Muscle layer of duodenum (tissue), 2 donors: ENCODE measurements around the gene CASQ1.

Experiments used
- H3K27ac ChIP-seq: one replicate; pipeline ENCODE4 v1.7.0; 2013; ENCODE audit warnings: mild to moderate bottlenecking, low read length
- H3K27me3 ChIP-seq: one replicate; pipeline ENCODE4 v1.7.0; 2013; ENCODE audit warnings: low read depth, mild to moderate bottlenecking, control low read depth, low read length
- H3K36me3 ChIP-seq, 2 donors: one replicate each; pipeline ENCODE4 v1.7.0; 2013; ENCODE audit warnings: low read length in 2 of 2, control low read depth in 1 of 2, mild to moderate bottlenecking in 1 of 2; ENCODE audit not compliant: insufficient read depth in 2 of 2, control insufficient read depth in 1 of 2
- H3K4me1 ChIP-seq, 2 donors: one replicate each; pipeline ENCODE4 v1.7.0; 2013; ENCODE audit warnings: low read length in 2 of 2, mild to moderate bottlenecking in 2 of 2, control low read depth in 1 of 2, moderate library complexity in 1 of 2; ENCODE audit not compliant: insufficient read depth in 2 of 2, control insufficient read depth in 1 of 2
- H3K4me3 ChIP-seq, 2 donors: one replicate each; pipeline ENCODE4 v1.7.0; 2013; ENCODE audit warnings: low read length in 2 of 2, low read depth in 1 of 2, mild to moderate bottlenecking in 1 of 2
- H3K9me3 ChIP-seq, 2 donors: one replicate each; pipeline ENCODE4 v1.7.0; 2013; ENCODE audit warnings: low read length in 2 of 2, control low read depth in 1 of 2, mild to moderate bottlenecking in 1 of 2; ENCODE audit not compliant: control insufficient read depth in 1 of 2
- donor health status: healthy.

Gene CASQ1

GRCh38 chr1:160205242-160206035, 15.1 kb downstream of the CASQ1 start, which contains the start of gene PEA15:
PEA15 (plus strand) TSS chr1:160205384; CDS start chr1:160211545, 6,161 bp downstream.
- Histone ChIP-seq H3K36me3 (peaks cover 3 to 6% of the 10 kb centered on the region in 2 donors), H3K4me1 (peaks cover 33 to 39% of the 10 kb centered on the region in 2 donors), H3K9me3 (no peaks in the 10 kb centered on the region), H3K27ac (peak within 1 kb of the TSS; percentile 79), H3K4me3 (peak within 1 kb of the TSS; percentile 51 to 75), H3K27me3 (no peaks in the 10 kb centered on the region)

GRCh38 chr1:160206036-160206389, 15.6 kb downstream of the CASQ1 start:
- Histone ChIP-seq H3K9me3 (no peaks in the 10 kb centered on the region), H3K4me3 (peak overlapping the region; percentile 51 to 75), H3K36me3 (peaks cover 3 to 6% of the 10 kb centered on the region in 2 donors), H3K27ac (peak overlapping the region; percentile 75), H3K4me1 (peaks cover 35 to 45% of the 10 kb centered on the region in 2 donors), H3K27me3 (no peaks in the 10 kb centered on the region)

GRCh38 chr1:160206421-160207117, 16.2 kb downstream of the CASQ1 start:
- no peaks in the 10 kb centered on the region for H3K27me3 ChIP-seq
- peaks cover 8 to 10% of the 10 kb centered on the region in 2 donors for H3K36me3 ChIP-seq
- peak overlapping the region; percentile 51 to 75 for H3K4me3 ChIP-seq
- H3K9me3 ChIP-seq, result no peaks in the 10 kb centered on the region
- peaks cover 35 to 47% of the 10 kb centered on the region in 2 donors for H3K4me1 ChIP-seq
- H3K27ac ChIP-seq, result peak overlapping the region; percentile 75

GRCh38 chr1:160207118-160207650, 16.8 kb downstream of the CASQ1 start:
- no peaks in the 10 kb centered on the region for H3K9me3 ChIP-seq
- peak overlapping the region; percentile 51 to 75 for H3K4me3 ChIP-seq
- peaks cover 35 to 47% of the 10 kb centered on the region in 2 donors for H3K4me1 ChIP-seq
- H3K36me3 ChIP-seq, result peaks cover 14 to 15% of the 10 kb centered on the region in 2 donors
- peak overlapping the region; percentile 75 for H3K27ac ChIP-seq
- H3K27me3 ChIP-seq, result no peaks in the 10 kb centered on the region

- H3K9me3 ChIP-seq, result no peaks in the 10 kb centered on the region
- peaks cover 35 to 47% of the 10 kb centered on the region in 2 donors for H3K4me1 ChIP-seq
- H3K27me3 ChIP-seq, result no peaks in the 10 kb centered on the region
- H3K27ac ChIP-seq, result peak overlapping the region; percentile 75
- H3K4me3 ChIP-seq, result no peak overlapping the region
- peaks cover 22 to 23% of the 10 kb centered on the region in 2 donors for H3K36me3 ChIP-seq
Observed at GRCh38 chr1:160207771-160208556, 17.6 kb downstream of the CASQ1 start.

GRCh38 chr1:160208557-160209320, 18.4 kb downstream of the CASQ1 start:
- peaks cover 29 to 30% of the 10 kb centered on the region in 2 donors for H3K36me3 ChIP-seq
- no peak overlapping the region for H3K27ac ChIP-seq
- no peaks in the 10 kb centered on the region for H3K27me3 ChIP-seq
- no peak overlapping the region for H3K4me3 ChIP-seq
- no peaks in the 10 kb centered on the region for H3K9me3 ChIP-seq
- peaks cover 35 to 47% of the 10 kb centered on the region in 2 donors for H3K4me1 ChIP-seq

- Histone ChIP-seq H3K4me3 (no peak overlapping the region), H3K36me3 (peaks cover 36 to 38% of the 10 kb centered on the region in 2 donors), H3K27me3 (no peaks in the 10 kb centered on the region), H3K4me1 (peaks cover 30 to 47% of the 10 kb centered on the region in 2 donors), H3K9me3 (no peaks in the 10 kb centered on the region), H3K27ac (no peak overlapping the region)
Observed at GRCh38 chr1:160209321-160210046, 19.1 kb downstream of the CASQ1 start.

- H3K9me3 ChIP-seq, result no peaks in the 10 kb centered on the region
- H3K4me3 ChIP-seq, result no peak overlapping the region
- no peak overlapping the region for H3K27ac ChIP-seq
- peaks cover 46% of the 10 kb centered on the region in 2 donors for H3K36me3 ChIP-seq
- no peaks in the 10 kb centered on the region for H3K27me3 ChIP-seq
- H3K4me1 ChIP-seq, result peaks cover 28 to 47% of the 10 kb centered on the region in 2 donors
Observed at GRCh38 chr1:160210561-160210960, 20.2 kb downstream of the CASQ1 start.

GRCh38 chr1:160211046-160211790, 20.8 kb downstream of the CASQ1 start:
- H3K27me3 ChIP-seq, result no peaks in the 10 kb centered on the region
- H3K9me3 ChIP-seq, result no peaks in the 10 kb centered on the region
- no peak overlapping the region for H3K27ac ChIP-seq
- H3K4me1 ChIP-seq, result peaks cover 25 to 47% of the 10 kb centered on the region in 2 donors
- H3K4me3 ChIP-seq, result no peak overlapping the region
- H3K36me3 ChIP-seq, result peaks cover 49 to 53% of the 10 kb centered on the region in 2 donors
